Smooth muscle cell (in vitro differentiated cells): ENCODE measurements around the gene NKAIN4. TPM values are rescaled to one million over a fixed set of nuclear protein-coding genes. Genes with fewer than 3 reads are reported as not detected.

Experiments
- DNase-seq: peaks from one replicate; lab custom pipeline; 2025; ENCODE audit not compliant: unreplicated experiment; lab: John Stamatoyannopoulos, UW
- H2AFZ ChIP-seq: fragments of 200-600 bp; sonication (generic); 2 replicates; pipeline ENCODE4 v1.6.0; 2016; ENCODE audit warnings: antibody characterized with exemption, low read depth, mild to moderate bottlenecking
- H3F3A ChIP-seq: fragments of 200-600 bp; sonication (generic); 2 replicates; pipeline ENCODE4 v1.6.0; 2017; ENCODE audit warnings: antibody characterized with exemption, low read depth
- H3K27ac ChIP-seq: fragments of 200-600 bp; sonication (generic); 2 replicates; pipeline ENCODE4 v1.5.1; 2016; ENCODE audit warnings: low read depth, mild to moderate bottlenecking
- H3K27me3 ChIP-seq: fragments of 200-600 bp; sonication (generic); 2 replicates; pipeline ENCODE4 v1.6.1; 2016; ENCODE audit warnings: low read depth, mild to moderate bottlenecking
- H3K36me3 ChIP-seq: fragments of 200-600 bp; sonication (generic); 2 replicates; pipeline ENCODE4 v1.5.1; 2016; ENCODE audit warnings: low read depth
- H3K4me1 ChIP-seq: fragments of 200-600 bp; sonication (generic); 2 replicates; pipeline ENCODE4 v1.5.1; 2016; ENCODE audit warnings: low read depth
- H3K4me2 ChIP-seq: fragments of 200-600 bp; sonication (generic); 2 replicates; pipeline ENCODE4 v1.6.0; 2016; ENCODE audit warnings: mild to moderate bottlenecking
- H3K4me3 ChIP-seq: fragments of 200-600 bp; sonication (generic); 2 replicates; pipeline ENCODE4 v1.5.1; 2016; ENCODE audit warnings: mild to moderate bottlenecking
- H3K79me2 ChIP-seq: fragments of 200-600 bp; sonication (generic); 2 replicates; pipeline ENCODE4 v1.6.0; 2016; ENCODE audit warnings: low read depth, mild to moderate bottlenecking
- H3K9ac ChIP-seq: fragments of 200-600 bp; sonication (generic); 2 replicates; pipeline ENCODE4 v1.6.0; 2016; ENCODE audit warnings: low read depth
- H3K9me3 ChIP-seq: fragments of 200-600 bp; sonication (generic); replicated peaks from 2 replicates; pipeline ENCODE4 v1.5.1; 2016; ENCODE audit warnings: low read depth
- H4K20me1 ChIP-seq: fragments of 200-600 bp; sonication (generic); 2 replicates; pipeline ENCODE4 v1.6.0; 2016; ENCODE audit warnings: low read depth
- CTCF ChIP-seq: fragments of 200-600 bp; sonication (generic); IDR thresholded peaks from 2 replicates; pipeline ENCODE4 v1.5.1; 2017; ENCODE audit warnings: borderline replicate concordance, mild to moderate bottlenecking, antibody characterized with exemption; ENCODE audit not compliant: insufficient read depth, poor library complexity, severe bottlenecking
- WGBS: methylation state at CpG from one replicate; pipeline ENCODE4 v1.1.7; 2016; ENCODE audit warnings: low lambda C conversion rate; 5-methylcytosine and 5-hydroxymethylcytosine counted together
- polyA plus RNA-seq: library from polyadenylated mRNA; unstranded; fragments of >200 nt; fragmentation: Nextera tagmentation; extraction: Ambion mirVana; gene quantifications from 2 replicates; pipeline ENCODE4 v1.2.1, GENCODE V29; 2016
- total RNA-seq: library from RNA; depleted of rRNA; stranded (reverse); fragments of >200 nt; gene quantifications from 2 replicates; pipeline ENCODE4 v1.2.3, GENCODE V29; 2014

The NKAIN4 gene
- total and polyA plus RNA-seq, 2 experiments from 2014 or later: 19.8 to 50.0 TPM

- TF ChIP-seq CTCF: no peak
- H3K27ac ChIP-seq: no peak overlapping the region
- peak overlapping the region; percentile 59 for H3K4me2 ChIP-seq
- no peaks in the 10 kb centered on the region for H3K27me3 ChIP-seq
- 79% methylated on average over 26 of the region's 26 CpGs for WGBS
- no peaks in the 10 kb centered on the region for H3K9me3 ChIP-seq
- H3K36me3 ChIP-seq: no peaks in the 10 kb centered on the region
- no peak for DNase-seq
- no peaks in the 10 kb centered on the region for H3K79me2 ChIP-seq
- no peak overlapping the region for H3K9ac ChIP-seq
- H4K20me1 ChIP-seq: no peaks in the 10 kb centered on the region
- peaks cover 33% of the 10 kb centered on the region for H3K4me1 ChIP-seq
- H3K4me3 ChIP-seq: no peak overlapping the region
- no peak overlapping the region for H2AFZ ChIP-seq
- H3F3A ChIP-seq: peaks cover 15% of the 10 kb centered on the region
Observed at GRCh38 chr20:63236116-63236837, 18.0 kb downstream of the NKAIN4 start.

- Histone ChIP-seq H3K4me3 (no peak within 1 kb of the TSS), H3K9me3 (no peaks in the 10 kb centered on the region), H3K27me3 (no peaks in the 10 kb centered on the region), H3K27ac (no peak within 1 kb of the TSS), H3K9ac (no peak within 1 kb of the TSS), H3K4me2 (peak within 1 kb of the TSS; percentile 59), H4K20me1 (no peaks in the 10 kb centered on the region), H2AFZ (no peak within 1 kb of the TSS), H3K36me3 (no peaks in the 10 kb centered on the region), H3K79me2 (no peaks in the 10 kb centered on the region), H3F3A (peaks cover 16% of the 10 kb centered on the region), H3K4me1 (peaks cover 38% of the 10 kb centered on the region)
- WGBS: 45% methylated on average over 11 of the region's 17 CpGs
- no peak for TF ChIP-seq CTCF
- no peak for DNase-seq
Observed at GRCh38 chr20:63235399-63235983, 18.8 kb downstream of the NKAIN4 start, which contains the start of gene BIRC7. TSS of gene BIRC7 (plus strand) at chr20:63235905. CDS start at chr20:63236097, 192 bp downstream.

- no peak overlapping the region for H3K4me3 ChIP-seq
- no peak overlapping the region for H3K9ac ChIP-seq
- peaks cover 43% of the 10 kb centered on the region for H3K4me1 ChIP-seq
- no peaks in the 10 kb centered on the region for H3K36me3 ChIP-seq
- H3K9me3 ChIP-seq: no peaks in the 10 kb centered on the region
- 41% methylated on average over 20 of the region's 20 CpGs for whole genome bisulfite sequencing
- DNase-seq: no peak
- peaks cover 16% of the 10 kb centered on the region for H3F3A ChIP-seq
- H3K27me3 ChIP-seq: no peaks in the 10 kb centered on the region
- no peak overlapping the region for H2AFZ ChIP-seq
- peak overlapping the region; percentile 29 for H3K4me2 ChIP-seq
- H3K79me2 ChIP-seq: no peaks in the 10 kb centered on the region
- no peak overlapping the region for H3K27ac ChIP-seq
- TF ChIP-seq CTCF: peak; percentile 38
- H4K20me1 ChIP-seq: no peaks in the 10 kb centered on the region
Observed at GRCh38 chr20:63234693-63235398, 19.4 kb downstream of the NKAIN4 start.
